B cell (primary cell): Measurements from ENCODE around the gene PIK3R3. TPM values are rescaled to one million over a fixed set of nuclear protein-coding genes. Genes with fewer than 3 reads are reported as not detected.

ENCODE experiments used
- ATAC-seq: fragments of 200-7000 bp; cut with Tn5 transposase; one replicate; pipeline ENCODE4 v1.10.0; 2021; ENCODE audit warnings: low read depth, mild to moderate bottlenecking, moderate number of reproducible peaks, moderate library complexity
- CTCF ChIA-PET: fragments of 350-600 bp; sonication (Branson Sonifier 250); formaldehyde crosslinking; loops from one replicate; lab custom pipeline; 2021; ENCODE audit warnings: antibody characterized with exemption, inconsistent platforms; lab: Charles Lee
- POLR2A ChIA-PET: fragments of 350-600 bp; sonication (Branson Sonifier 250); formaldehyde crosslinking; loops from one replicate; lab custom pipeline; 2021; ENCODE audit warnings: antibody characterized with exemption; lab: Charles Lee
- DNase-seq: peaks from one replicate; pipeline ENCODE4 v3.0.0; 2013
- H2AFZ ChIP-seq: 2 replicates; pipeline ENCODE4 v1.6.1; 2012; ENCODE audit warnings: mild to moderate bottlenecking, low read depth, low read length; ENCODE audit not compliant: insufficient read depth, poor library complexity, severe bottlenecking
- H3K27ac ChIP-seq, 2 donors: 1 replicate in 1 of 2; 2 replicates in 1 of 2; pipeline ENCODE4 v1.5.1; 2012 to 2013; ENCODE audit warnings: low read length in 2 of 2, mild to moderate bottlenecking in 2 of 2, moderate library complexity in 1 of 2
- H3K27me3 ChIP-seq, 4 experiments: fragments of 200-600 bp in 1 of 4; sonication (generic) in 1 of 4; replicated peaks in 1 of 4; 1 replicate in 2 of 4; 2 replicates in 2 of 4; pipeline versions ENCODE4 v1.6.1 to v1.7.0; 2013 to 2016; ENCODE audit warnings: low read length in 3 of 4, mild to moderate bottlenecking in 2 of 4, mixed read lengths in 1 of 4, moderate library complexity in 1 of 4; ENCODE audit not compliant: insufficient read depth in 4 of 4, control insufficient read depth in 3 of 4; ENCODE audit errors: control extremely low read depth in 1 of 4
- H3K36me3 ChIP-seq, 2 experiments: replicated peaks in 1 of 2; 1 replicate in 1 of 2; 2 replicates in 1 of 2; pipeline versions ENCODE4 v1.6.1 to v1.7.1; 2013; ENCODE audit warnings: low read length in 1 of 2; ENCODE audit not compliant: insufficient read depth in 2 of 2, control insufficient read depth in 1 of 2; ENCODE audit errors: control extremely low read depth in 1 of 2, extremely low read depth in 1 of 2
- H3K4me1 ChIP-seq, 2 donors: fragments of 200-600 bp in 1 of 2; sonication (generic) in 1 of 2; 1 replicate in 1 of 2; 2 replicates in 1 of 2; pipeline versions ENCODE4 v1.5.1 to v1.6.1; 2013 to 2017; ENCODE audit warnings: low read length in 2 of 2; ENCODE audit not compliant: control insufficient read depth in 2 of 2, insufficient read depth in 2 of 2
- H3K4me2 ChIP-seq: replicated peaks from 2 replicates; pipeline ENCODE3; 2012; ENCODE audit warnings: mild to moderate bottlenecking, low read depth, low read length; ENCODE audit not compliant: poor library complexity, severe bottlenecking
- H3K4me3 ChIP-seq, 5 experiments: fragments of 200-600 bp in 1 of 5; sonication (generic) in 1 of 5; 1 replicate in 3 of 5; 2 replicates in 2 of 5; pipeline versions ENCODE4 v1.5.1 to v1.7.0; 2011 to 2016; ENCODE audit warnings: low read length in 4 of 5, mild to moderate bottlenecking in 4 of 5, low read depth in 2 of 5, control low read depth in 1 of 5, moderate library complexity in 1 of 5; ENCODE audit not compliant: insufficient read depth in 1 of 5; ENCODE audit errors: control extremely low read depth in 1 of 5, extremely low read depth in 1 of 5
- H3K79me2 ChIP-seq: fragments of 200-600 bp; sonication (generic); one replicate; pipeline ENCODE4 v1.6.0; 2016; ENCODE audit warnings: low read length; ENCODE audit not compliant: control insufficient read depth, insufficient read depth
- H3K9ac ChIP-seq: fragments of 200-600 bp; sonication (generic); 2 replicates; pipeline ENCODE4 v1.6.1; 2017; ENCODE audit warnings: mild to moderate bottlenecking, low read length, moderate library complexity
- H3K9me3 ChIP-seq, 3 donors: one replicate each; pipeline versions ENCODE4 v1.6.1 to v1.7.1; 2013; ENCODE audit warnings: low read length in 2 of 3; ENCODE audit not compliant: control insufficient read depth in 2 of 3, insufficient read depth in 1 of 3; ENCODE audit errors: control extremely low read depth in 1 of 3
- H4K20me1 ChIP-seq: 2 replicates; pipeline ENCODE4 v1.6.0; 2012; ENCODE audit warnings: mild to moderate bottlenecking, low read length; ENCODE audit not compliant: insufficient read depth, control insufficient read depth, poor library complexity, severe bottlenecking
- H3K27ac Mint-ChIP-seq: one replicate; pipeline ENCODE4 v1.8.0; 2021; ENCODE audit warnings: mixed read lengths
- H3K27me3 Mint-ChIP-seq: one replicate; pipeline ENCODE4 v1.8.0; 2021; ENCODE audit warnings: mixed read lengths
- H3K4me1 Mint-ChIP-seq: one replicate; pipeline ENCODE4 v1.8.0; 2021; ENCODE audit warnings: mixed read lengths
- H3K4me3 Mint-ChIP-seq: one replicate; pipeline ENCODE4 v1.8.0; 2021; ENCODE audit warnings: mixed read lengths
- H3K9me3 Mint-ChIP-seq: one replicate; pipeline ENCODE4 v1.8.0; 2022; ENCODE audit warnings: mixed read lengths; ENCODE audit not compliant: insufficient read depth
- CTCF ChIP-seq: fragments of 200-600 bp; IDR thresholded peaks from one replicate; pipeline ENCODE4 v1.8.0; 2022; ENCODE audit warnings: antibody characterized with exemption, mild to moderate bottlenecking
- EZH2 ChIP-seq: IDR thresholded peaks from 2 replicates; pipeline ENCODE4 v1.6.1; 2012; ENCODE audit warnings: borderline replicate concordance, low read depth, mild to moderate bottlenecking, moderate library complexity, low read length; ENCODE audit not compliant: insufficient read depth, poor library complexity, severe bottlenecking
- WGBS: methylation state at CpG from one replicate; pipeline ENCODE4 v1.1.5; 2013; ENCODE audit warnings: missing lambda C conversion rate; ENCODE audit not compliant: insufficient coverage; 5-methylcytosine and 5-hydroxymethylcytosine counted together
- intact Hi-C: fragments of 100-400 bp; cut with micrococcal nuclease; formaldehyde crosslinking; loops from one replicate; pipeline ENCODE4 v1.10.0; 2022
- polyA plus RNA-seq: library from polyadenylated mRNA; depleted of rRNA; stranded (reverse); fragments of >200 nt; gene quantifications from 2 replicates; pipeline ENCODE4 v1.2.3, GENCODE V29; 2012
- total RNA-seq, 2 donors: library from RNA; stranded (reverse); fragments of 120-200 nt in 1 of 2; gene quantifications; 1 replicate in 1 of 2; 2 replicates in 1 of 2; pipeline versions ENCODE4 v1.2.3 to v1.2.4, GENCODE V29; 2013 to 2022

PIK3R3 gene
- total and polyA plus RNA-seq, 2 donors (not counting 1 experiment from before 2014, with no cell fraction given): 0.06 to 0.17 TPM

- Histone ChIP-seq H3K9me3 (no peaks in the 10 kb centered on the region), H4K20me1 (no peaks in the 10 kb centered on the region), H3K4me3 (no peak overlapping the region), H3K79me2 (no peaks in the 10 kb centered on the region), H3K27ac (no peak overlapping the region), H3K4me2 (no peak overlapping the region), H3K4me1 (peaks cover 17 to 20% of the 10 kb centered on the region in 2 donors), H3K9ac (no peak overlapping the region), H2AFZ (no peak overlapping the region), H3K27me3 (peaks cover 0 to 33% (median 22%) of the 10 kb centered on the region in 4 experiments), H3K36me3 (no peaks in the 10 kb centered on the region)
- TF ChIP-seq EZH2 (no peak), CTCF (no peak)
- Mint-ChIP-seq H3K27ac (no peak overlapping the region), H3K4me1 (peaks cover 23% of the 10 kb centered on the region), H3K27me3 (peaks cover 41% of the 10 kb centered on the region), H3K4me3 (no peak overlapping the region), H3K9me3 (no peaks in the 10 kb centered on the region)
- DNase-seq: no peak
- ChIA-PET CTCF (interaction anchor here (1.5 to 1.6 kb wide), 2 partner anchors 24 to 32 kb away, joined by 4 read pairs; no protein-coding TSS in a partner anchor), POLR2A (no interaction called here)
- intact Hi-C loops: loop anchor here (5.0 kb wide), 1 partner anchor 168 kb away; the partner anchor contains the start of genes LRRC41 and UQCRH
- WGBS: 71% methylated on average over 1 of the region's 3 CpGs
- no peak for ATAC-seq
Observed at GRCh38 chr1:46134660-46135331, 2.4 kb upstream of the PIK3R3 start.

- ChIA-PET CTCF (interaction anchor here (1.5 to 1.6 kb wide), 2 partner anchors 24 to 33 kb away, joined by 4 read pairs; no protein-coding TSS in a partner anchor), POLR2A (no interaction called here)
- peak overlapping the region; percentile 88 for H2AFZ ChIP-seq
- H3K79me2 ChIP-seq: no peaks in the 10 kb centered on the region
- H3K9me3 ChIP-seq: no peaks in the 10 kb centered on the region
- WGBS: no CpG with 5 or more reads among the region's 3 CpGs
- intact Hi-C loops: loop anchor here (1.0 to 5.0 kb wide), 4 partner anchors 64 to 168 kb away; partner anchors contain the start of genes LRRC41, POMGNT1, RAD54L and UQCRH
- no peaks in the 10 kb centered on the region for H4K20me1 ChIP-seq
- Mint-ChIP-seq H3K4me1 (peaks cover 23% of the 10 kb centered on the region), H3K27me3 (peaks cover 46% of the 10 kb centered on the region), H3K27ac (no peak overlapping the region), H3K9me3 (no peaks in the 10 kb centered on the region), H3K4me3 (peak overlapping the region; percentile 94)
- no peak for DNase-seq
- no peak for ATAC-seq
- H3K36me3 ChIP-seq: no peaks in the 10 kb centered on the region
- H3K27ac ChIP-seq: no peak overlapping the region
- TF ChIP-seq EZH2: no peak
- TF ChIP-seq CTCF: no peak
- H3K4me3 ChIP-seq: peak overlapping the region in 3 of 5 experiments; percentile 47 to 92 (median 77)
- H3K4me2 ChIP-seq: peak overlapping the region; percentile 78
- H3K4me1 ChIP-seq: peaks cover 17 to 20% of the 10 kb centered on the region in 2 donors
- H3K9ac ChIP-seq: peak overlapping the region; percentile 72
- peaks cover 0 to 40% (median 24%) of the 10 kb centered on the region in 4 experiments for H3K27me3 ChIP-seq
Observed at GRCh38 chr1:46133781-46134350, 1.4 kb upstream of the PIK3R3 start.
